Neural progenitor cell (in vitro differentiated cells): ENCODE results near the gene OR11L1.

Experiments
- CTCF ChIP-seq: fragments of 200-600 bp; sonication (generic); IDR thresholded peaks from 2 replicates; pipeline ENCODE4 v1.5.1; 2017; ENCODE audit warnings: antibody characterized with exemption, mild to moderate bottlenecking
- EZH2 ChIP-seq: fragments of 200-600 bp; sonication (generic); IDR thresholded peaks from 2 replicates; pipeline ENCODE4 v1.6.1; 2017; ENCODE audit warnings: antibody characterized with exemption, mild to moderate bottlenecking, moderate library complexity
- EZH2phosphoT487 ChIP-seq: fragments of 200-600 bp; sonication (generic); IDR thresholded peaks from 2 replicates; pipeline ENCODE4 v1.6.1; 2017; ENCODE audit warnings: antibody characterized with exemption

DNA sequence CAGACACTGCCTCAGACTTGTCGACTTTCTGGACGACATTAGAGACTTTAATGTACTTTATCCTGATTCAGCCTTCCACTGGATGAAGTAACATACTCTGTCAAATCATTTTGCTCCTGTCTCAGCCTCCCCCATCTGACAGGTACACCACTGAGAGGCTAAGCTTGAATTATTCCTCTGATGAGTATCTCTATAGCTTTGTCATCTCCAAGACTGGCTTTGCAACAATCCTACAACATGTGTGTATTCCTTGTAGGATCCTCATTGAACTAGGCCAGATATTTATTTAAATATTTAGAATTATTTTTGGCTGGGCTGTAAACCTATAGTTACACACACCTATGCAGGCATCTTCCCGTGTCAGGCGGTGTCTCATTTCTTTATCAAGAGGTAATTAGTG is 14.2 kb upstream of the OR11L1 start:
- TF ChIP-seq CTCF (no peak), EZH2 (no peak), EZH2phosphoT487 (no peak)
